OCI-LY3 (cell line): Measurements from ENCODE around the gene MED13L.

Experiments used
- H2AFZ ChIP-seq: fragments of 200-600, 300-600 bp; shearing (Covaris generic); 2 replicates; pipeline ENCODE4 v1.6.0; 2014; ENCODE audit warnings: antibody characterized with exemption, low read depth, low read length
- H3K27ac ChIP-seq: fragments of 200-600, 300-600 bp; sonication (generic); 2 replicates; pipeline ENCODE4 v1.5.1; 2014; ENCODE audit warnings: mild to moderate bottlenecking, low read length, moderate library complexity, mixed read lengths
- H3K27me3 ChIP-seq: fragments of 200-600, 300-600 bp; sonication (generic); 2 replicates; pipeline ENCODE4 v1.6.1; 2014; ENCODE audit warnings: low read depth, low read length, mixed read lengths
- H3K36me3 ChIP-seq: fragments of 200-600, 300-600 bp; sonication (generic); replicated peaks from 2 replicates; pipeline ENCODE3; 2014; ENCODE audit warnings: low read depth, low read length, mixed read lengths
- H3K4me1 ChIP-seq: fragments of 300-600, 200-600 bp; sonication (generic); 2 replicates; pipeline ENCODE4 v1.6.1; 2014; ENCODE audit warnings: low read length, mixed read lengths
- H3K4me2 ChIP-seq: fragments of 200-600, 300-600 bp; sonication (generic); 2 replicates; pipeline ENCODE4 v1.6.1; 2014; ENCODE audit warnings: low read length, mixed read lengths
- H3K4me3 ChIP-seq: fragments of 300-600, 200-600 bp; sonication (generic); 2 replicates; pipeline ENCODE4 v1.5.1; 2014; ENCODE audit warnings: antibody characterized with exemption, mild to moderate bottlenecking, low read length, moderate library complexity
- H3K79me2 ChIP-seq: fragments of 300-600, 200-600 bp; shearing (Covaris generic); 2 replicates; pipeline ENCODE4 v1.6.1; 2014; ENCODE audit warnings: mild to moderate bottlenecking, low read length, mixed read lengths
- H3K9ac ChIP-seq: fragments of 300-600, 200-600 bp; shearing (Covaris generic); 2 replicates; pipeline ENCODE4 v1.6.0; 2014; ENCODE audit warnings: mild to moderate bottlenecking, low read length, moderate library complexity
- H3K9me3 ChIP-seq: fragments of 200-600, 300-600 bp; shearing (Covaris generic); 2 replicates; pipeline ENCODE4 v1.6.1; 2014; ENCODE audit warnings: low read length, mixed read lengths; ENCODE audit not compliant: insufficient read depth
- H4K20me1 ChIP-seq: fragments of 200-600, 300-600 bp; sonication (generic); 2 replicates; pipeline ENCODE4 v1.6.1; 2016; ENCODE audit warnings: low read length, mixed read lengths; ENCODE audit not compliant: insufficient read depth
- CTCF ChIP-seq: fragments of 200-600, 300-600 bp; sonication (generic); IDR thresholded peaks from 2 replicates; pipeline ENCODE4 v1.5.1; 2014; ENCODE audit warnings: antibody characterized with exemption, low read length, low read depth
- EZH2phosphoT487 ChIP-seq: fragments of 200-600 bp; shearing (Covaris generic); IDR thresholded peaks from 2 replicates; pipeline ENCODE4 v1.6.1; 2018; ENCODE audit warnings: antibody characterized with exemption, mixed run types, low read depth

The MED13L gene

GRCh38 chr12:115973968-115974724, 303.3 kb downstream of the MED13L start:
- Histone ChIP-seq H3K9me3 (no peaks in the 10 kb centered on the region), H3K36me3 (peaks cover 39% of the 10 kb centered on the region), H3K4me3 (no peak overlapping the region), H3K4me1 (no peaks in the 10 kb centered on the region), H3K79me2 (no peaks in the 10 kb centered on the region), H3K27ac (no peak overlapping the region), H3K27me3 (no peaks in the 10 kb centered on the region), H2AFZ (no peak overlapping the region), H3K9ac (no peak overlapping the region), H4K20me1 (no peaks in the 10 kb centered on the region), H3K4me2 (no peak overlapping the region)
- TF ChIP-seq EZH2phosphoT487 (no peak), CTCF (no peak)

DNA sequence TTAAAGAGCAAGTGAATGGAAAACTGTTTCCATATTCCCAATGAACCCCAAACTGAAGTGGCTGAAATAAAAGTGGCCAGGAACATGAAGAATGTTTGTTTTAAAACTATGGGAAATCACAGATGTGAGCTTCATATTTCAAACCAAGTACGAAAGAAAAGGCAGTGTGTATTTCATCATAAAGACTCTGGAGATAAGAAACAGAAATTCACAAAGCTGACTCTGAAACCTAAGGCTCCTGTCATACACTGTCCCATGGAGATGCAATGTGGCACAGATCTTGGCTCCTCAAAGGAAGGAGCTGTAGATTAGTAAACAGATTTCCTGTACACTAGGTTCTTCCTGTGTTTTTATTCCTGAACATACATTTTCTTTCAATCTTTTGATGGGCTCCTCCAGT, 304.4 kb downstream of the MED13L start:
- no peak overlapping the region for H3K4me2 ChIP-seq
- no peak overlapping the region for H3K4me3 ChIP-seq
- no peak for TF ChIP-seq CTCF
- no peak for TF ChIP-seq EZH2phosphoT487
- no peak overlapping the region for H2AFZ ChIP-seq
- H3K4me1 ChIP-seq: no peaks in the 10 kb centered on the region
- H3K9me3 ChIP-seq: no peaks in the 10 kb centered on the region
- no peaks in the 10 kb centered on the region for H3K79me2 ChIP-seq
- H4K20me1 ChIP-seq: no peaks in the 10 kb centered on the region
- peaks cover 46% of the 10 kb centered on the region for H3K36me3 ChIP-seq
- H3K9ac ChIP-seq: no peak overlapping the region
- no peaks in the 10 kb centered on the region for H3K27me3 ChIP-seq
- no peak overlapping the region for H3K27ac ChIP-seq

GRCh38 chr12:115972241-115972640, 305.3 kb downstream of the MED13L start:
- H3K4me1 ChIP-seq: no peaks in the 10 kb centered on the region
- peaks cover 42% of the 10 kb centered on the region for H3K36me3 ChIP-seq
- no peaks in the 10 kb centered on the region for H4K20me1 ChIP-seq
- TF ChIP-seq CTCF (no peak), EZH2phosphoT487 (no peak)
- no peaks in the 10 kb centered on the region for H3K27me3 ChIP-seq
- no peak overlapping the region for H3K4me2 ChIP-seq
- no peak overlapping the region for H3K27ac ChIP-seq
- no peaks in the 10 kb centered on the region for H3K9me3 ChIP-seq
- H3K9ac ChIP-seq: no peak overlapping the region
- H3K4me3 ChIP-seq: no peak overlapping the region
- H2AFZ ChIP-seq: no peak overlapping the region
- no peaks in the 10 kb centered on the region for H3K79me2 ChIP-seq

DNA sequence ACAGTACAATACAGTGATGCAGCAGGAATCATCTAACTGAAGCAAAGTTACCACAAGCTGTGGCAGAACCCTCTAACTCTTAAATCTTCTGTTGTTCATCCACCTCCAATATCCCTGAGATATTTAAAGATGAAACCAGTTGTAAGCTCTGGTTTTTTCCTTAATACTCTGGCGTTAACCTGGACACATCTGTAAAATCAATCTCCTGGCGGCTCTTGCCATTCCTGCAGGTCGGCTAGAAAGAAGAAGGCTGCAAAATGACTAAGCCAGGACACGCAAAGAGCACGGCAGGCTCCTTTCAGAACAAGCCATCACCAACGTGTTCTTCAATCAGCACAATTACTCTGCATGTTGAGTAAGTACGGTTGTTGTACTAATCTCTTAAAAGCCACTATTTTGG, 309.3 kb downstream of the MED13L start:
- H3K9ac ChIP-seq: no peak overlapping the region
- no peak overlapping the region for H3K27ac ChIP-seq
- H3K4me2 ChIP-seq: no peak overlapping the region
- H3K79me2 ChIP-seq: no peaks in the 10 kb centered on the region
- H2AFZ ChIP-seq: no peak overlapping the region
- H3K4me3 ChIP-seq: no peak overlapping the region
- no peaks in the 10 kb centered on the region for H3K27me3 ChIP-seq
- no peaks in the 10 kb centered on the region for H3K9me3 ChIP-seq
- peaks cover 56% of the 10 kb centered on the region for H3K36me3 ChIP-seq
- no peaks in the 10 kb centered on the region for H3K4me1 ChIP-seq
- TF ChIP-seq CTCF (no peak), EZH2phosphoT487 (no peak)
- H4K20me1 ChIP-seq: no peaks in the 10 kb centered on the region
